ENCODE data around the gene ZNF580. TPM values are rescaled to one million over a fixed set of nuclear protein-coding genes. Genes with fewer than 3 reads are reported as not detected.

The ZNF580 gene
- total RNA-seq, 1 experiment from 2014 or later, result 16.0 TPM

GRCh38 chr19:55652311-55653128 is 11.7 kb downstream of the ZNF580 start:
- DNase-seq, result peak; percentile 57
- Histone ChIP-seq H3K36me3 (replicated peaks; ENCODE audit: control insufficient read depth, insufficient read depth, low read length) (no peaks in the 10 kb centered on the region; the same call in 1 of the 2 replicates), H3K4me3 (ENCODE audit: insufficient read depth, low read depth, low read length) (peak overlapping the region; percentile 45), H3K27me3 (ENCODE audit: control insufficient read depth, insufficient read depth, low read length) (no peaks in the 10 kb centered on the region)

- DNase-seq, result peak; percentile 97
- Histone ChIP-seq H3K36me3 (replicated peaks; ENCODE audit: control insufficient read depth, insufficient read depth, low read length) (peaks cover 2% of the 10 kb centered on the region), H3K27me3 (ENCODE audit: control insufficient read depth, insufficient read depth, low read length) (no peaks in the 10 kb centered on the region), H3K4me3 (ENCODE audit: insufficient read depth, low read depth, low read length) (peak overlapping the region; percentile 100)
These were observed 13.0 kb downstream of the ZNF580 start for GRCh38 chr19:55653651-55654322.

GRCh38 chr19:55654323-55654867 is 13.6 kb downstream of the ZNF580 start:
- no peaks in the 10 kb centered on the region for H3K27me3 ChIP-seq (ENCODE audit: control insufficient read depth, insufficient read depth, low read length)
- H3K36me3 ChIP-seq (replicated peaks; ENCODE audit: control insufficient read depth, insufficient read depth, low read length), result peaks cover 3% of the 10 kb centered on the region
- DNase-seq, result peak; percentile 95
- peak overlapping the region; percentile 100 for H3K4me3 ChIP-seq (ENCODE audit: insufficient read depth, low read depth, low read length)

- peak; percentile 99 for DNase-seq
- peaks cover 3% of the 10 kb centered on the region for H3K36me3 ChIP-seq (replicated peaks; ENCODE audit: control insufficient read depth, insufficient read depth, low read length)
- no peaks in the 10 kb centered on the region for H3K27me3 ChIP-seq (ENCODE audit: control insufficient read depth, insufficient read depth, low read length)
These were observed 14.3 kb downstream of the ZNF580 start, which contains the start of gene U2AF2 for GRCh38 chr19:55654868-55655647. TSS of gene U2AF2 (plus strand) at chr19:55655035. CDS start at chr19:55655105, 70 bp downstream.

GRCh38 chr19:55655648-55656040 is 14.8 kb downstream of the ZNF580 start:
- Histone ChIP-seq H3K27me3 (ENCODE audit: control insufficient read depth, insufficient read depth, low read length) (no peaks in the 10 kb centered on the region), H3K4me3 (ENCODE audit: insufficient read depth, low read depth, low read length) (peak overlapping the region; percentile 100), H3K36me3 (replicated peaks; ENCODE audit: control insufficient read depth, insufficient read depth, low read length) (peaks cover 6% of the 10 kb centered on the region)
- no peak for DNase-seq

More at GRCh38 chr19:55654868-55655647, 14.3 kb downstream of the ZNF580 start, which contains the start of gene U2AF2:
- H3K4me3 ChIP-seq (ENCODE audit: insufficient read depth, low read depth, low read length), result peak within 1 kb of the TSS; percentile 100

- peak overlapping the region; percentile 100; the same call in 1 of the 2 replicates for H3K4me3 ChIP-seq (ENCODE audit: insufficient read depth, low read depth, low read length)
- peaks cover 12% of the 10 kb centered on the region for H3K36me3 ChIP-seq (replicated peaks; ENCODE audit: control insufficient read depth, insufficient read depth, low read length)
- H3K27me3 ChIP-seq (ENCODE audit: control insufficient read depth, insufficient read depth, low read length), result no peaks in the 10 kb centered on the region
- DNase-seq, result no peak
These were observed 15.8 kb downstream of the ZNF580 start for GRCh38 chr19:55656552-55656951.

GRCh38 chr19:55656988-55657747 is 16.4 kb downstream of the ZNF580 start:
- peaks cover 17% of the 10 kb centered on the region for H3K36me3 ChIP-seq (replicated peaks; ENCODE audit: control insufficient read depth, insufficient read depth, low read length)
- H3K4me3 ChIP-seq (ENCODE audit: insufficient read depth, low read depth, low read length), result no peak overlapping the region
- DNase-seq, result no peak
- no peaks in the 10 kb centered on the region for H3K27me3 ChIP-seq (ENCODE audit: control insufficient read depth, insufficient read depth, low read length)

GRCh38 chr19:55658846-55659459 is 18.2 kb downstream of the ZNF580 start:
- Histone ChIP-seq H3K27me3 (ENCODE audit: control insufficient read depth, insufficient read depth, low read length) (no peaks in the 10 kb centered on the region), H3K4me3 (ENCODE audit: insufficient read depth, low read depth, low read length) (no peak overlapping the region), H3K36me3 (replicated peaks; ENCODE audit: control insufficient read depth, insufficient read depth, low read length) (peaks cover 33% of the 10 kb centered on the region)
- no peak for DNase-seq

GRCh38 chr19:55659822-55660221 is 19.0 kb downstream of the ZNF580 start:
- DNase-seq, result no peak
- Histone ChIP-seq H3K4me3 (ENCODE audit: insufficient read depth, low read depth, low read length) (no peak overlapping the region), H3K36me3 (replicated peaks; ENCODE audit: control insufficient read depth, insufficient read depth, low read length) (peaks cover 39% of the 10 kb centered on the region), H3K27me3 (ENCODE audit: control insufficient read depth, insufficient read depth, low read length) (no peaks in the 10 kb centered on the region)

GRCh38 chr19:55660404-55660803 is 19.6 kb downstream of the ZNF580 start:
- DNase-seq, result no peak
- H3K36me3 ChIP-seq (replicated peaks; ENCODE audit: control insufficient read depth, insufficient read depth, low read length), result peaks cover 42% of the 10 kb centered on the region
- no peaks in the 10 kb centered on the region for H3K27me3 ChIP-seq (ENCODE audit: control insufficient read depth, insufficient read depth, low read length)
- H3K4me3 ChIP-seq (ENCODE audit: insufficient read depth, low read depth, low read length), result no peak overlapping the region

GRCh38 chr19:55660991-55661390 is 20.2 kb downstream of the ZNF580 start:
- no peak for DNase-seq
- no peaks in the 10 kb centered on the region for H3K27me3 ChIP-seq (ENCODE audit: control insufficient read depth, insufficient read depth, low read length)
- H3K36me3 ChIP-seq (replicated peaks; ENCODE audit: control insufficient read depth, insufficient read depth, low read length), result peaks cover 44% of the 10 kb centered on the region
- no peak overlapping the region for H3K4me3 ChIP-seq (ENCODE audit: insufficient read depth, low read depth, low read length)

- Histone ChIP-seq H3K4me3 (ENCODE audit: insufficient read depth, low read depth, low read length) (no peak overlapping the region), H3K27me3 (ENCODE audit: control insufficient read depth, insufficient read depth, low read length) (no peaks in the 10 kb centered on the region), H3K36me3 (replicated peaks; ENCODE audit: control insufficient read depth, insufficient read depth, low read length) (peaks cover 53% of the 10 kb centered on the region)
- DNase-seq, result no peak
These were observed 21.0 kb downstream of the ZNF580 start for GRCh38 chr19:55661826-55662225.

GRCh38 chr19:55663846-55664536 is 23.2 kb downstream of the ZNF580 start:
- Histone ChIP-seq H3K36me3 (replicated peaks; ENCODE audit: control insufficient read depth, insufficient read depth, low read length) (peaks cover 65% of the 10 kb centered on the region), H3K4me3 (ENCODE audit: insufficient read depth, low read depth, low read length) (no peak overlapping the region), H3K27me3 (ENCODE audit: control insufficient read depth, insufficient read depth, low read length) (no peaks in the 10 kb centered on the region)
- no peak for DNase-seq
